HS-27A (cell line): ENCODE data around the gene RANBP10.
A peak's percentile ranks its signal among the peaks of the same experiment; 100 is the strongest.

ENCODE experiments used
- DNase-seq: peaks from one replicate; pipeline ENCODE4 v3.0.0-alpha.2; 2012; ENCODE audit warnings: low read depth, missing footprints

RANBP10 gene

GRCh38 chr16:67741118-67741517, 65.2 kb downstream of the RANBP10 start:
- no peak for DNase-seq

GRCh38 chr16:67740391-67740790, 66.0 kb downstream of the RANBP10 start:
- DNase-seq = no peak

GRCh38 chr16:67736858-67737257, 69.5 kb downstream of the RANBP10 start:
- DNase-seq = no peak

- no peak for DNase-seq
Observed at GRCh38 chr16:67734731-67735201, 71.6 kb downstream of the RANBP10 start.

- no peak for DNase-seq
Observed at GRCh38 chr16:67733734-67734470, 72.5 kb downstream of the RANBP10 start.

GRCh38 chr16:67731753-67732095, 74.6 kb downstream of the RANBP10 start:
- no peak for DNase-seq

- DNase-seq = no peak
Observed at GRCh38 chr16:67731071-67731752, 75.1 kb downstream of the RANBP10 start.

GRCh38 chr16:67730326-67730725, 76.0 kb downstream of the RANBP10 start:
- DNase-seq = no peak

- no peak for DNase-seq
Observed at GRCh38 chr16:67729636-67730248, 76.6 kb downstream of the RANBP10 start.

- DNase-seq = no peak
Observed at GRCh38 chr16:67727521-67728485, 78.6 kb downstream of the RANBP10 start.

GRCh38 chr16:67726106-67727034, 80.0 kb downstream of the RANBP10 start:
- no peak for DNase-seq

GRCh38 chr16:67723911-67724305, 82.5 kb downstream of the RANBP10 start:
- no peak for DNase-seq

GRCh38 chr16:67723151-67723910, 83.0 kb downstream of the RANBP10 start:
- DNase-seq = no peak

GRCh38 chr16:67720236-67720635, 86.1 kb downstream of the RANBP10 start:
- DNase-seq = no peak

GRCh38 chr16:67719778-67720144, 86.6 kb downstream of the RANBP10 start:
- peak; percentile 12 for DNase-seq

GRCh38 chr16:67719048-67719777, 87.1 kb downstream of the RANBP10 start, which contains the start of gene GFOD2:
GFOD2 (minus strand) TSS chr16:67719316; CDS start chr16:67685715, 33,601 bp downstream.
- peak; percentile 90 for DNase-seq

- no peak for DNase-seq
Observed at GRCh38 chr16:67718668-67719047, 87.7 kb downstream of the RANBP10 start.

GRCh38 chr16:67716097-67716496, 90.3 kb downstream of the RANBP10 start:
- no peak for DNase-seq

GRCh38 chr16:67714522-67714921, 91.8 kb downstream of the RANBP10 start:
- DNase-seq = no peak
